HEK293 (cell line): ENCODE data around the gene ELMO1.

Source experiments
- CTCF ChIA-PET: fragments of 350-600 bp; formaldehyde crosslinking; extraction: SDS; loops from one replicate; lab custom pipeline; 2021; ENCODE audit warnings: antibody characterized with exemption; lab: Yijun Ruan, JAX
- POLR2A ChIA-PET: fragments of 300-600 bp; formaldehyde crosslinking; extraction: SDS; loops from one replicate; lab custom pipeline; 2020; ENCODE audit warnings: antibody characterized with exemption, inconsistent platforms; lab: Yijun Ruan, JAX
- H3K27ac ChIP-seq: fragments of 200-500 bp; sonication (Bioruptor generic); 2 replicates; pipeline ENCODE4 v1.5.1; 2014; ENCODE audit warnings: low read depth, low read length, control low read depth, inconsistent platforms; ENCODE audit errors: extremely low read depth
- H3K36me3 ChIP-seq, 2 experiments: fragments of 200-500 bp in 1 of 2; sonication (Bioruptor generic) in 1 of 2; 1 replicate in 1 of 2; 2 replicates in 1 of 2; pipeline ENCODE4 v1.5.1; 2014 to 2017; ENCODE audit warnings: inconsistent platforms in 2 of 2, low read length in 2 of 2; ENCODE audit not compliant: control insufficient read depth in 2 of 2, insufficient read depth in 1 of 2
- H3K4me1 ChIP-seq: fragments of 200-500 bp; sonication (Bioruptor generic); 2 replicates; pipeline ENCODE4 v1.5.1; 2014; ENCODE audit warnings: mild to moderate bottlenecking, low read length, inconsistent platforms; ENCODE audit not compliant: control insufficient read depth, insufficient read depth
- H3K4me3 ChIP-seq: 2 replicates; pipeline ENCODE4 v1.5.1; 2011; ENCODE audit warnings: low read depth, mild to moderate bottlenecking, control low read depth, low read length, moderate library complexity
- H3K9me3 ChIP-seq: fragments of 200-500 bp; sonication (Bioruptor generic); 2 replicates; pipeline ENCODE4 v1.5.1; 2014; ENCODE audit warnings: low read depth, low read length, inconsistent platforms; ENCODE audit not compliant: control insufficient read depth, insufficient read depth
- BCL6B ChIP-seq: fragments of 450-650 bp; formaldehyde crosslinking; IDR thresholded peaks from 2 replicates; pipeline ENCODE4 v1.5.1; 2017; ENCODE audit warnings: missing biosample characterization, missing genetic modification characterization
- CTCF ChIP-seq: fragments of 450-650 bp; formaldehyde crosslinking; IDR thresholded peaks from 2 replicates; pipeline ENCODE4 v1.5.1; 2016; ENCODE audit warnings: missing biosample characterization, missing genetic modification characterization
- GLI2 ChIP-seq: fragments of 450-650 bp; formaldehyde crosslinking; IDR thresholded peaks from 2 replicates; pipeline ENCODE4; 2017; ENCODE audit warnings: missing biosample characterization, missing genetic modification characterization, low read depth, borderline replicate concordance
- GLIS1 ChIP-seq: fragments of 450-650 bp; formaldehyde crosslinking; IDR thresholded peaks from 2 replicates; pipeline ENCODE4 v1.5.1; 2016; ENCODE audit warnings: missing biosample characterization, missing genetic modification characterization
- KLF7 ChIP-seq: fragments of 450-650 bp; formaldehyde crosslinking; IDR thresholded peaks from 2 replicates; pipeline ENCODE4 v1.5.1; 2016; ENCODE audit warnings: missing biosample characterization, missing genetic modification characterization, borderline replicate concordance
- SCRT2 ChIP-seq: fragments of 450-650 bp; formaldehyde crosslinking; IDR thresholded peaks from 2 replicates; pipeline ENCODE4 v1.5.1; 2016; ENCODE audit warnings: missing biosample characterization, missing genetic modification characterization
- SETDB1 ChIP-seq: IDR thresholded peaks from one replicate; pipeline ENCODE4 v1.6.1; 2017; ENCODE audit warnings: mild to moderate bottlenecking, low read length, moderate library complexity, mixed read lengths; ENCODE audit not compliant: insufficient read length
- WT1 ChIP-seq: fragments of 450-650 bp; formaldehyde crosslinking; IDR thresholded peaks from 2 replicates; pipeline ENCODE4 v1.5.1; 2016; ENCODE audit warnings: missing biosample characterization, missing genetic modification characterization
- ZFP41 ChIP-seq: fragments of 450-650 bp; formaldehyde crosslinking; IDR thresholded peaks from 2 replicates; pipeline ENCODE4 v1.5.1; 2016; ENCODE audit warnings: missing biosample characterization, missing genetic modification characterization, borderline replicate concordance
- ZIC2 ChIP-seq: fragments of 450-650 bp; formaldehyde crosslinking; IDR thresholded peaks from 2 replicates; pipeline ENCODE4 v1.5.1; 2016; ENCODE audit warnings: missing biosample characterization, missing genetic modification characterization
- ZNF121 ChIP-seq: fragments of 450-650 bp; formaldehyde crosslinking; IDR thresholded peaks from 2 replicates; pipeline ENCODE4 v1.5.1; 2016; ENCODE audit warnings: missing biosample characterization, missing genetic modification characterization
- ZNF140 ChIP-seq: fragments of 450-650 bp; formaldehyde crosslinking; IDR thresholded peaks from 2 replicates; pipeline ENCODE4 v1.5.1; 2016; ENCODE audit warnings: missing biosample characterization, missing genetic modification characterization
- ZNF16 ChIP-seq: fragments of 450-650 bp; formaldehyde crosslinking; IDR thresholded peaks from 2 replicates; pipeline ENCODE4 v1.5.1; 2016; ENCODE audit warnings: low read depth, missing biosample characterization, missing genetic modification characterization
- ZNF175 ChIP-seq: fragments of 450-650 bp; formaldehyde crosslinking; IDR thresholded peaks from 2 replicates; pipeline ENCODE4 v1.5.1; 2016; ENCODE audit warnings: missing biosample characterization, missing genetic modification characterization
- ZNF18 ChIP-seq: fragments of 450-650 bp; formaldehyde crosslinking; IDR thresholded peaks from 2 replicates; pipeline ENCODE4 v1.5.1; 2016; ENCODE audit warnings: missing biosample characterization, missing genetic modification characterization
- ZNF211 ChIP-seq: fragments of 450-650 bp; formaldehyde crosslinking; IDR thresholded peaks from 2 replicates; pipeline ENCODE4 v1.5.1; 2016; ENCODE audit warnings: low read depth, missing biosample characterization, missing genetic modification characterization
- ZNF214 ChIP-seq: fragments of 450-650 bp; formaldehyde crosslinking; IDR thresholded peaks from 2 replicates; pipeline ENCODE4 v1.5.1; 2017; ENCODE audit warnings: missing biosample characterization, mild to moderate bottlenecking, missing genetic modification characterization, borderline replicate concordance
- ZNF280D ChIP-seq: fragments of 450-650 bp; formaldehyde crosslinking; IDR thresholded peaks from 2 replicates; pipeline ENCODE4 v1.5.1; 2016; ENCODE audit warnings: missing biosample characterization, missing genetic modification characterization
- ZNF324 ChIP-seq: fragments of 450-650 bp; formaldehyde crosslinking; IDR thresholded peaks from 2 replicates; pipeline ENCODE4 v1.5.1; 2016; ENCODE audit warnings: missing biosample characterization, missing genetic modification characterization
- ZNF423 ChIP-seq: fragments of 450-650 bp; formaldehyde crosslinking; IDR thresholded peaks from 2 replicates; pipeline ENCODE4 v1.5.1; 2016; ENCODE audit warnings: missing biosample characterization, missing genetic modification characterization
- ZNF433 ChIP-seq: fragments of 450-650 bp; formaldehyde crosslinking; IDR thresholded peaks from 2 replicates; pipeline ENCODE4 v1.5.1; 2016; ENCODE audit warnings: missing biosample characterization, missing genetic modification characterization, low read depth
- ZNF571 ChIP-seq: fragments of 450-650 bp; formaldehyde crosslinking; IDR thresholded peaks from 2 replicates; pipeline ENCODE4 v1.5.0; 2017; ENCODE audit warnings: missing biosample characterization, missing genetic modification characterization
- ZNF600 ChIP-seq: fragments of 450-650 bp; formaldehyde crosslinking; IDR thresholded peaks from 2 replicates; pipeline ENCODE4 v1.5.1; 2016; ENCODE audit warnings: missing biosample characterization, missing genetic modification characterization
- ZNF621 ChIP-seq: fragments of 450-650 bp; formaldehyde crosslinking; IDR thresholded peaks from 2 replicates; pipeline ENCODE4 v1.5.1; 2017; ENCODE audit warnings: missing biosample characterization, missing genetic modification characterization
- ZNF654 ChIP-seq: fragments of 450-650 bp; formaldehyde crosslinking; IDR thresholded peaks from 2 replicates; pipeline ENCODE4 v1.5.1; 2016; ENCODE audit warnings: low read depth, missing biosample characterization, missing genetic modification characterization
- ZNF660 ChIP-seq: fragments of 450-650 bp; IDR thresholded peaks from 2 replicates; pipeline ENCODE4 v1.5.1; 2018; ENCODE audit warnings: missing biosample characterization, mild to moderate bottlenecking, missing genetic modification characterization
- ZNF747 ChIP-seq: fragments of 450-650 bp; formaldehyde crosslinking; IDR thresholded peaks from 2 replicates; pipeline ENCODE4 v1.5.1; 2016; ENCODE audit warnings: missing biosample characterization, missing genetic modification characterization

The ELMO1 gene

GRCh38 chr7:37151741-37152413 is 296.8 kb downstream of the ELMO1 start:
- no peaks in the 10 kb centered on the region for H3K36me3 ChIP-seq
- no peak overlapping the region for H3K27ac ChIP-seq
- no peak overlapping the region for H3K4me3 ChIP-seq
- TF ChIP-seq BCL6B, result no peak
- TF ChIP-seq GLI2 (tag by site-specific recombination), result no peak
- TF ChIP-seq ZIC2, result no peak
- TF ChIP-seq CTCF (tag by site-specific recombination), result no peak
- TF ChIP-seq ZNF16 (tag by site-specific recombination), result no peak
- TF ChIP-seq GLIS1 (tag by site-specific recombination), result no peak
- TF ChIP-seq ZNF211 (tag by site-specific recombination), result no peak
- no peak for TF ChIP-seq ZNF621 (tag by site-specific recombination)
- TF ChIP-seq ZNF214 (tag by site-specific recombination), result no peak
- no peak for TF ChIP-seq SETDB1
- TF ChIP-seq ZNF121, result no peak
- no peak for TF ChIP-seq ZNF18
- TF ChIP-seq KLF7, result no peak
- TF ChIP-seq ZNF747 (tag by site-specific recombination), result no peak
- no peak for TF ChIP-seq ZNF600
- no peaks in the 10 kb centered on the region for H3K4me1 ChIP-seq
- H3K9me3 ChIP-seq, result no peaks in the 10 kb centered on the region
- CTCF ChIA-PET, result interaction anchor here (1.0 kb wide), 1 partner anchor 185 kb away, joined by 3 read pairs; no protein-coding TSS in a partner anchor
- POLR2A ChIA-PET, result no interaction called here

GRCh38 chr7:37150856-37151255 is 297.8 kb downstream of the ELMO1 start:
- no peak overlapping the region for H3K27ac ChIP-seq
- no peaks in the 10 kb centered on the region for H3K4me1 ChIP-seq
- no peak overlapping the region for H3K4me3 ChIP-seq
- ChIA-PET CTCF (no interaction called here), POLR2A (no interaction called here)
- H3K9me3 ChIP-seq, result no peaks in the 10 kb centered on the region
- no peak for TF ChIP-seq ZNF324 (tag by site-specific recombination)
- TF ChIP-seq ZNF423 (tag by site-specific recombination), result no peak
- no peak for TF ChIP-seq ZFP41 (tag by site-specific recombination)
- TF ChIP-seq ZNF121, result no peak
- TF ChIP-seq SCRT2 (tag by site-specific recombination), result no peak
- TF ChIP-seq ZNF571 (tag by site-specific recombination), result no peak
- TF ChIP-seq ZNF433 (tag by site-specific recombination), result no peak
- no peak for TF ChIP-seq ZNF654 (tag by site-specific recombination)
- TF ChIP-seq ZNF660 (tag by site-specific recombination), result no peak
- no peak for TF ChIP-seq ZNF175
- no peak for TF ChIP-seq ZNF280D (tag by site-specific recombination)
- TF ChIP-seq WT1, result no peak
- no peak for TF ChIP-seq ZNF140 (tag by site-specific recombination)
- no peaks in the 10 kb centered on the region for H3K36me3 ChIP-seq
